NCI-H2196 treated with DMSO at 0.1 percent for 48 hours (cell line): ENCODE results near the gene PRR23C.

ENCODE experiments used
- DNase-seq: peaks from one replicate; lab custom pipeline; 2025; ENCODE audit not compliant: unreplicated experiment; lab: John Stamatoyannopoulos, UW

Gene PRR23C

GRCh38 chr3:139005356-139005993, 39.2 kb downstream of the PRR23C start:
- no peak for DNase-seq

- no peak for DNase-seq
These were observed 49.0 kb downstream of the PRR23C start for GRCh38 chr3:138995706-138996105.
